HL-60 (cell line): ENCODE measurements around the gene PRAME.

ENCODE experiments used
- CTCF ChIP-seq: IDR thresholded peaks from one replicate; pipeline ENCODE4 v1.5.1; 2011; ENCODE audit warnings: low read length, control low read depth, inconsistent platforms; ENCODE audit not compliant: insufficient read depth
- GABPA ChIP-seq: IDR thresholded peaks from 2 replicates; pipeline ENCODE4 v1.6.1; 2012; ENCODE audit warnings: low read depth

DNA sequence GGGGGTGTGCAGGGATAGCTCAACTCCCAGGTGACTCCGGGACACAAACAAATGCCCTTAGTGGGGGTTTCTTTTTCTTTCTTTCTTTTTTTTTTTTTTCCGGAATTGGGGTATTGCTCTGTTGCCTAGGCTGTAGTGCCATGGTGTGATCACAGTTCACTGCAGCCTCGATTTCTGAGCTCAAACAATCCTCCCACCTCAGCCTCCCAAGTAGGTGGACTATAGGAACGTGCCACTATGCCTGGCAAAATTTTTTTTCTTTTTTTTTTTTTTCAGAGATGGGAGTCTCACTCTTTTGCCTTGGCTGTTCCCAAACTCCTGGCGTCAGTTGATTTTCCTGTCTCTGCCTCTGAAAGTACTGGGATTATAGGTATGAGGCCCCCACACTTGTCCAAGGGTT is 25.2 kb downstream of the PRAME start:
- TF ChIP-seq CTCF (no peak), GABPA (no peak)
